ENCODE measurements around the gene CHST11.

DNA sequence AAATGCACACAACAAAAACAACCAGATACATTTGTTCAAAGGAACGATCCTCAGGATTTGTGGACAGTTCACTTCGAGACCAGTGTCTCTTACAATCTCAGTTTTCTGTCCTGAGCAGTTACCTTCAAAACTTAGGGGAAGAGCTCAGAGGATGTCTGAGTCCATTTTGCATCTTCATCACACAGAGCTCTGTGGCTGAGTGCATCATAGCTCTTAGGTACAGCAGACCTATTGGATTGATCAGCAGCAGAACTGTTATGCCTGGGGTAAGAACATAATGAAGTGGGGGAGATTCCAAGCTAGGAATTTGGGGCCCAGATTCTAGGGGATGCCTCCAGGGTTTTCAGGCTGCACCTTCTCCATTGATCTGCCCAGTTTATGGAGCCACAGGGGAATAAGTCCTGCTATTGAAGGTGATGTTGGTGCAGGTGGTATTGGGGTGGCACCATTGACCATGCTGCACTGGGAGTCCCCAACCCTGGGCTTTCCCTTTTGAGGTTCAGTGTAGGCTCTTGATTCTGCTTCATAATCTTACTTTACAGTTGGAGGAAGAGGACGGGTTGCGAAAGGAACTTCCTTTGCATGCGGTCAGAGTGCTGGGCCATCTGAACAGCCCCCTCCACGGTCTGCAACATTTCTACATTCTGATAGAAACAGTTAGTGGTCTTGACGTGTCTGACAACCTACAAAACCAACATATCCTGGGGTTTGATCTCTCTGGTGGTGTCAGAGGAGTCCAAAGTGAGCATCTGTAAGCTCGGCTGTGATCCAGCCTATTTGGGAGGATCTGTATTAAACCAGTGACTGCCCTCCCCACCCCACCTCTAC, 112.8 kb downstream of the CHST11 start:
- TF ChIP-seq, protein P1, sequence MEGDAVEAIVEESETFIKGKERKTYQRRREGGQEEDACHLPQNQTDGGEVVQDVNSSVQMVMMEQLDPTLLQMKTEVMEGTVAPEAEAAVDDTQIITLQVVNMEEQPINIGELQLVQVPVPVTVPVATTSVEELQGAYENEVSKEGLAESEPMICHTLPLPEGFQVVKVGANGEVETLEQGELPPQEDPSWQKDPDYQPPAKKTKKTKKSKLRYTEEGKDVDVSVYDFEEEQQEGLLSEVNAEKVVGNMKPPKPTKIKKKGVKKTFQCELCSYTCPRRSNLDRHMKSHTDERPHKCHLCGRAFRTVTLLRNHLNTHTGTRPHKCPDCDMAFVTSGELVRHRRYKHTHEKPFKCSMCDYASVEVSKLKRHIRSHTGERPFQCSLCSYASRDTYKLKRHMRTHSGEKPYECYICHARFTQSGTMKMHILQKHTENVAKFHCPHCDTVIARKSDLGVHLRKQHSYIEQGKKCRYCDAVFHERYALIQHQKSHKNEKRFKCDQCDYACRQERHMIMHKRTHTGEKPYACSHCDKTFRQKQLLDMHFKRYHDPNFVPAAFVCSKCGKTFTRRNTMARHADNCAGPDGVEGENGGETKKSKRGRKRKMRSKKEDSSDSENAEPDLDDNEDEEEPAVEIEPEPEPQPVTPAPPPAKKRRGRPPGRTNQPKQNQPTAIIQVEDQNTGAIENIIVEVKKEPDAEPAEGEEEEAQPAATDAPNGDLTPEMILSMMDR (IDR thresholded peaks at IDR 0.05 in 8 of 11, conservative IDR thresholded peaks at IDR 0.05 in 3 of 11), result no peak
- no peak for TF ChIP-seq POLR2A (IDR thresholded peaks at IDR 0.05)

Measured in spleen (tissue), 7 donors.